SH-SY5Y (cell line): ENCODE results near the gene GAB1.

Experiments
- GATA2 ChIP-seq: IDR thresholded peaks from 2 replicates; pipeline ENCODE4 v1.6.1; 2011; ENCODE audit warnings: mild to moderate bottlenecking, low read depth, low read length
- GATA3 ChIP-seq: IDR thresholded peaks from 2 replicates; pipeline ENCODE4 v1.6.1; 2011; ENCODE audit warnings: low read depth, mild to moderate bottlenecking, low read length, moderate library complexity

DNA sequence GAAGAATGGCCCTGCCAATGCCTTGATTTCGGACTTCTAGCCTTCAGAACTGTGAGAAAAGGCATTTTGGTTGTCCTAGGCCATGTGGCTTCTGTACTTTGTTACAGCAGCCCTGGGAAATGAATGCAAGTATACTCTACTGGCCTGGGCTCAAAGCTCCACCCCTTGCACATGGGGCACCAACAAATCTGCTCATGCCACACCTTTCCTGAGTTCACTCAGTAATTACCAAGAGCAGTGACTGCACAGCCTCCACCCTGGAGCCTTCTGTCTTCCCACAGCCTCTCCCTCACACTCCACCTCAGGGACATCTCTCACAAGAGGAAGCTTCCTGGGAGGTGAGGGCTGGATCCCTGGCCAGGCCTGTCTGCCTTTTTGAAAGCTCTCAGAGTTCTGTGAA, 29.1 kb upstream of the GAB1 start:
- TF ChIP-seq GATA3, result no peak
- TF ChIP-seq GATA2, result no peak
